Mammary epithelial cell (primary cell): Measurements from ENCODE around the gene CACHD1.

Experiments
- EZH2 ChIP-seq: IDR thresholded peaks from 2 replicates; pipeline ENCODE4 v1.6.1; 2012; ENCODE audit warnings: low read length, inconsistent platforms, borderline replicate concordance
- TF ChIP-seq, protein P1 (sequence below), 2 donors: IDR thresholded peaks in 1 of 2; conservative IDR thresholded peaks in 1 of 2; 2 replicates each; pipeline ENCODE4 v1.5.1; 2011 to 2012; ENCODE audit warnings: inconsistent platforms in 2 of 2, low read length in 2 of 2, mild to moderate bottlenecking in 2 of 2, control low read depth in 1 of 2, low read depth in 1 of 2; ENCODE audit not compliant: insufficient read depth in 1 of 2; ENCODE audit errors: extremely low read depth in 1 of 2

DNA sequence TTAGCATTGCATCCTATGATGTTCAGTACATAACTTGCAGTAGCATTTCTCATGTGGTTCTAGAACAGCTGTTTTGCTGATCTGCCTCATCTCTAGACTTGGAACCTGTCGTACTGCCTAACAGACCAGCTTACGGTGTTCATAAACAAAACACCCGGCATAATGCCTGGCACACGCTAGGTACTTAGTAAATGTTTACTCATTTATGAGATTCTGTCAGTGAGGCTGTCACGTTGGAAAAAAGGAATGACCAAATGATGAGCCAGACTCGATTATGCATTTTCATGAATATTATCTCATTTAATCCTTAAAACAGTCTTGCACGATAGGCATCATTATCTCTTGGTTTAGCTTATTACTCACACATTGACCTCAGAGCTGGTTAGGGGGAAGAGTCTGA, 46.4 kb downstream of the CACHD1 start:
- TF ChIP-seq, protein P1, sequence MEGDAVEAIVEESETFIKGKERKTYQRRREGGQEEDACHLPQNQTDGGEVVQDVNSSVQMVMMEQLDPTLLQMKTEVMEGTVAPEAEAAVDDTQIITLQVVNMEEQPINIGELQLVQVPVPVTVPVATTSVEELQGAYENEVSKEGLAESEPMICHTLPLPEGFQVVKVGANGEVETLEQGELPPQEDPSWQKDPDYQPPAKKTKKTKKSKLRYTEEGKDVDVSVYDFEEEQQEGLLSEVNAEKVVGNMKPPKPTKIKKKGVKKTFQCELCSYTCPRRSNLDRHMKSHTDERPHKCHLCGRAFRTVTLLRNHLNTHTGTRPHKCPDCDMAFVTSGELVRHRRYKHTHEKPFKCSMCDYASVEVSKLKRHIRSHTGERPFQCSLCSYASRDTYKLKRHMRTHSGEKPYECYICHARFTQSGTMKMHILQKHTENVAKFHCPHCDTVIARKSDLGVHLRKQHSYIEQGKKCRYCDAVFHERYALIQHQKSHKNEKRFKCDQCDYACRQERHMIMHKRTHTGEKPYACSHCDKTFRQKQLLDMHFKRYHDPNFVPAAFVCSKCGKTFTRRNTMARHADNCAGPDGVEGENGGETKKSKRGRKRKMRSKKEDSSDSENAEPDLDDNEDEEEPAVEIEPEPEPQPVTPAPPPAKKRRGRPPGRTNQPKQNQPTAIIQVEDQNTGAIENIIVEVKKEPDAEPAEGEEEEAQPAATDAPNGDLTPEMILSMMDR (conservative IDR thresholded peaks at IDR 0.05 in 1 of 2, IDR thresholded peaks at IDR 0.05 in 1 of 2; ENCODE audit: extremely low read depth in 1 of 2, insufficient read depth in 1 of 2, low read depth in 1 of 2, low read length in 2 of 2) = no peak
- TF ChIP-seq EZH2 = no peak
